Astrocyte of the spinal cord (primary cell): ENCODE data around the gene CACNA1H.

Experiments used
- DNase-seq: peaks from one replicate; pipeline ENCODE4 v3.0.0; 2011; ENCODE audit warnings: low read depth, low spot score
- H3K4me3 ChIP-seq: 2 replicates; pipeline ENCODE4 v1.5.1; 2011; ENCODE audit warnings: low read depth, mild to moderate bottlenecking, low read length, moderate library complexity
- CTCF ChIP-seq: IDR thresholded peaks from 2 replicates; pipeline ENCODE4 v1.5.1; 2012; ENCODE audit warnings: low read depth, mild to moderate bottlenecking, low read length, inconsistent platforms
- in situ Hi-C: cut with HindIII; loops from 2 replicates; pipeline ENCODE4 v1.10.0; 2017; ENCODE audit warnings: low sequenced_read_pairs

CACNA1H gene

DNA sequence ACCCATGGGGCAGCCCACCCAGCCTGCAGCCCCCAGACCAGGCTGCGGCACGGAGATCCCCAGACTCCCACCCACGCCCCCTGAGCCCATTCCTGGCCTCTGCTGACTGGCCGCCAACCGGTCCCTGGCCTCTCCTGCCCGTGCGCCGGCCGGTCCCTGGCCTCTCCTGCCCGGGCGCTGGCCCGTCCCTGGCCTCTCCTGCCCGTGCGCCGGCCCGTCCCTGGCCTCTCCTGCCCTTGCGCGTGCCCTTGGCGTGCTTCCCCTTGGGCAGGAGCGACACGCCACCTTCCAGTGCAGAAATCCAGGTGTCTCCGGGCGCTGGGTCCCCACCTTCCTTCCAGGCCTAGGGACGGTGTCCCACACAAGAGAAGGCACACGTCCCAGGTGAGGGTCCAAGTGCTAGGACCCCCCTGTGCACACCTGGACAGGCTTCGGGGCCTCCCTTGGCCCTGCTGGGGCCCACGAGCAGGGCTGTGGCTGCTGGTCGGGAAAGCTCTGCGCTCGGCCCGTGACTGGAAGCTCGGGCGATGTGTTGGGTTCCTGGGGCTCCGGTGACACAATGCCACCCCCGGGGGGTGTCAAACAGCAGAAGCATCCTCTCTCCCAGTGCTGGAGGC lies 21.4 kb upstream of the CACNA1H start:
- TF ChIP-seq CTCF: no peak
- no peak for DNase-seq
- H3K4me3 ChIP-seq: no peak overlapping the region
- in situ Hi-C loops: no loop called here

DNA sequence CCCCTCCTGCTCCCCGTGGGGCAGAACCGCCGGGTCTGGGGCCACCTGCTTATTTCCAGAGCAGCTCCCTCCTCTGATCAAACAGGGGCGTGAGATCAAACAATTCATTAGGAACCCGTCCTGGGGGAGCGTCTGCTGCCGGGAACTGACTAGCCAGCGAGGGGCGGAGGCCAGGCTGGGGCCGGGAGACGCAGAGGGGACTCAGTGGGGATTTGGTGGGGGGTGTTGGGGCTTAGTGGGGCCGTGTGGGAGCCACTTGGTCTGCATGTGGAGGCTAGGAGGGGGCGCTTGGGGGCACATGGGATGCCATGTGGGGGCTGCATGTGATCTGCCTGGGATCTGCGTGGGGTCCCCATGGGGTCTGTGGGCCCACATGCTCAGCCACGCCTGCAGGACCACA lies 20.5 kb upstream of the CACNA1H start:
- in situ Hi-C loops: no loop called here
- no peak for DNase-seq
- H3K4me3 ChIP-seq: no peak overlapping the region
- TF ChIP-seq CTCF: no peak

DNA sequence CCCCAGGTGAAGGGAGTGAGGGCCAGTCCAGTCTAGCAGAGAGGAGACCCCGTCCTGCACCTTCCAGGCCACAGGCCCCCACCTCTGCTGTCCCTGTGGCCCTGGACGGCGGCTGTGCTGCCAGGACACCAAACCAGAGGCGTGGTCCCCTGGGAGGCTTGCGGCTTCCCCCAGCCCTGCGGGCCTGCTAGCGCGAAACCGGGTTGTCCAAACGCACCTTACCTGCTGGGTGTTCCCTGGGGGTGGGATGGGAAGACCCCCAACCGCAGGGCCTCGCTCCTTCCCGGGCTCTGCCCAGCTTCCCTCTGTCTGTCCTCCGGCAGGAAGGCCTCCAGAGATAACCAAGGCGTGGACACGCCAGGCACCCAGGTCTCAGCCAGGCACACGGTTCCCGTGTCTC lies 19.6 kb upstream of the CACNA1H start:
- no peak for DNase-seq
- no peak for TF ChIP-seq CTCF
- in situ Hi-C loops: no loop called here
- no peak overlapping the region for H3K4me3 ChIP-seq

GRCh38 chr16:1133810-1134520 lies 18.9 kb upstream of the CACNA1H start:
- in situ Hi-C loops: no loop called here

DNA sequence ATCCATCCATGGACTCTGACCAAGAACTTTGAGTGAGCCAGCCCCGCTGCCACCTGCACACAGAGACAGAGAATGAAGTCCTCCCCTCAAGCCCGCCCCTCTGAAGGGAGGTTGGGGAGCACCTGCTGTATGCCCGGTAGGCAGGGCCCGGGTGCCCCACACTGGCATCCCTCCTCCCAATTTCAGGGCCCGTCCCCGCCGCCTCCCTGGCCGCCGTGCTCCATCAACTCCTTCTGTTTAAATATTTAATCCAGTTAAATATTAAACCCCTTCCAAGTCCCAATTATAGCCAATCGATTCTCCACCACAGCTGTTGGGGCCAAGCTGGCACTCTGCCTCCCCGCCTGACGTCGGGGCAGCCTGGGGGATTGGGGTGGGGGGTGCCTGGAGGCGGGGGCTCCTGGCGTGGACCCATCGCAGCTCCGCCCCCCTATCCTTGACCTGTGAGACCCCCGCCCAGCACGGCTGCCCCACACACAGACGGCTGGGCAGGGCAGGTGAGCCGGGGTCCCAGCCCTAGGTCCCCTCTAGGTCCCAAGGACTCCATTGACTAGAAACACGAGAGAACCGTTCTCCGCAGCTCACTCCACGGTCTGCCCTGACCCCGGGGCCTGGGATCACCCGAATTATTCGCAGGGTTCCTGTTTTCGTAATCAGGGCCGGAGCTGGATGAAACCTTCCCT lies 18.0 kb upstream of the CACNA1H start:
- in situ Hi-C loops: no loop called here

More at GRCh38 chr16:1133810-1134520, 18.9 kb upstream of the CACNA1H start:
- H3K4me3 ChIP-seq: no peak overlapping the region
- no peak for TF ChIP-seq CTCF
- DNase-seq: no peak

GRCh38 chr16:1135459-1135825 lies 17.5 kb upstream of the CACNA1H start:
- in situ Hi-C loops: no loop called here
- no peak overlapping the region for H3K4me3 ChIP-seq
- no peak for TF ChIP-seq CTCF
- DNase-seq: no peak

More for the DNA sequence above, 18.0 kb upstream of the CACNA1H start:
- no peak overlapping the region for H3K4me3 ChIP-seq
- DNase-seq: no peak
- TF ChIP-seq CTCF: no peak
